Spinal cord (tissue), 10 donors: ENCODE measurements around the gene OBSCN. TPM values are rescaled to one million over a fixed set of nuclear protein-coding genes. Genes with fewer than 3 reads are reported as not detected.
A peak's percentile ranks its signal among the peaks of the same experiment; 100 is the strongest.

Source experiments
- DNase-seq, 6 donors: peaks; one replicate each; pipeline versions ENCODE4 v3.0.0 to v3.0.0-alpha.2; 2013 to 2015; ENCODE audit warnings: low spot score in 6 of 6, low read depth in 4 of 6
- H3K27ac ChIP-seq: one replicate; pipeline ENCODE4 v1.5.1; 2013; ENCODE audit warnings: low read depth, low read length, control low read depth
- H3K27me3 ChIP-seq: one replicate; pipeline ENCODE4 v1.6.1; 2013; ENCODE audit warnings: low read length; ENCODE audit not compliant: control insufficient read depth, insufficient read depth
- H3K36me3 ChIP-seq: one replicate; pipeline ENCODE4 v1.6.1; 2013; ENCODE audit warnings: low read length; ENCODE audit not compliant: control insufficient read depth, insufficient read depth
- H3K4me1 ChIP-seq: one replicate; pipeline ENCODE4 v1.6.1; 2013; ENCODE audit warnings: low read length; ENCODE audit not compliant: control insufficient read depth, insufficient read depth
- H3K4me3 ChIP-seq: one replicate; pipeline ENCODE4 v1.5.1; 2013; ENCODE audit warnings: low read depth, low read length, control low read depth
- H3K9me3 ChIP-seq: one replicate; pipeline ENCODE4 v1.6.1; 2013; ENCODE audit warnings: low read length; ENCODE audit not compliant: control insufficient read depth, insufficient read depth
- WGBS: methylation state at CpG from one replicate; pipeline ENCODE4 v1.1.5; 2013; ENCODE audit warnings: missing lambda C conversion rate; ENCODE audit not compliant: insufficient coverage; 5-methylcytosine and 5-hydroxymethylcytosine counted together
- polyA plus RNA-seq, 2 donors: library from polyadenylated mRNA; unstranded; fragments of 120-200 nt; gene quantifications; one replicate each; pipeline ENCODE4 v1.2.1, GENCODE V29; 2013; ENCODE audit not compliant: insufficient read length in 2 of 2
- total RNA-seq, 2 donors: library from RNA; depleted of rRNA in 1 of 2; stranded (reverse); fragments of 120-200 nt in 1 of 2; fragments of >200 nt in 1 of 2; gene quantifications; one replicate each; pipeline versions ENCODE4 v1.2.3 to v1.2.4, GENCODE V29; 2013 to 2014
- donor health status: healthy.

OBSCN gene
- total and polyA plus RNA-seq, 4 donors: 13.5 to 27.2 (median 22.0) TPM

DNA sequence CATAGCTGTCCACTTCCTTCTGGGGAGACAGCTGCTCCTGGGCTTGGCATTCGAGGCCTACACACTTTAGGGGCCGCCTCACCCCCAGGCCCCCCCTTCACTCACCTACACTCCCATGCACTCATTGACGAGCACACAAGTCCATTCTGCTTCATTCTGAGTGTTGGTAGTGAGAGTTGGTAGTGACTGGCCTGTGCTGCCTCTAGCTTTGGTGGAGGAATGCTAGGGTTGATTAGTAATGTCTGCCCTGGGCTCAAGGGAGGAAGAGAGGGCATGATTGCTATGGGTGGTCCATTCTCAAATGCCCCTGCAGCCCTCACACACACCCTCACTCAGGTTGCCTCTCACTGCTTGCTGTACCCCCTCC lies 168.4 kb downstream of the OBSCN start:
- Histone ChIP-seq H3K9me3 (no peaks in the 10 kb centered on the region), H3K36me3 (peaks cover 51% of the 10 kb centered on the region), H3K4me1 (peaks cover 23% of the 10 kb centered on the region), H3K27me3 (peaks cover 5% of the 10 kb centered on the region), H3K27ac (no peak overlapping the region), H3K4me3 (no peak overlapping the region)
- WGBS: no CpG with 5 or more reads among the region's 3 CpGs
- DNase-seq: no peak

DNA sequence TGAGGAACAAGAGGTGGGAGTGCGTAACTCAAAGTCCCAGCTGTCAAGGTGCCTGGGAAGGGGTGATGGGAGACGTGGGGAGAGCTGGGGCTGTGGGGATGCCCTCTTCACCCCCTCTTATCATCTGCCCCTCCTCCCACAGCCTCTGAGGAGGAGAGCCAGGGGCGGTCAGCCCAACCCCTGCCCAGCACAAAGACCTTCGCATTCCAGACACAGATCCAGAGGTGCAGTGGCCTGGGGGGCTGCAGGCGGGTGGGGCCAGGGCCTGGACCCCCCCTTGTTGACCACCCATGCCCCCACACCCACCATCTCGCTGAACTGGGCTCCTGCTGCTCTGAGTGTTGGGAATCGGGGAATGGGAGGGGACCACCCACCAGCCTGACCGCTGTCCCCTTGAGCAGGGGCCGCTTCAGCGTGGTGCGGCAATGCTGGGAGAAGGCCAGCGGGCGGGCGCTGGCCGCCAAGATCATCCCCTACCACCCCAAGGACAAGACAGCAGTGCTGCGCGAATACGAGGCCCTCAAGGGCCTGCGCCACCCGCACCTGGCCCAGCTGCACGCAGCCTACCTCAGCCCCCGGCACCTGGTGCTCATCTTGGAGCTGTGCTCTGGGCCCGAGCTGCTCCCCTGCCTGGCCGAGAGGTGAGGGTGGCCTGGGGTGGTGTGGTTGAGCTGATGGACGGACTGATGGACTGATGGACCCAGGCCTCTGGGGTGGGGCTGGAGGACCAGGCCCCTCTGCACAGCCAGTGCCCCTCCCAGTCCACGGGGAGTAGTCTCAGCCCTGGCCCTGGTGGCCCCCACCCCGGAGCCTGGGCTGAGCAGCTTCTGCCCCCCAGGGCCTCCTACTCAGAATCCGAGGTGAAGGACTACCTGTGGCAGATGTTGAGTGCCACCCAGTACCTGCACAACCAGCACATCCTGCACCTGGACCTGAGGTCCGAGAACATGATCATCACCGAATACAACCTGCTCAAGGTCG lies 169.1 kb downstream of the OBSCN start:
- no peak for DNase-seq
- Histone ChIP-seq H3K27me3 (peaks cover 5% of the 10 kb centered on the region), H3K4me3 (no peak overlapping the region), H3K4me1 (peaks cover 23% of the 10 kb centered on the region), H3K36me3 (peaks cover 45% of the 10 kb centered on the region), H3K9me3 (no peaks in the 10 kb centered on the region), H3K27ac (no peak overlapping the region)
- 89% methylated on average over 23 of the region's 31 CpGs for WGBS

DNA sequence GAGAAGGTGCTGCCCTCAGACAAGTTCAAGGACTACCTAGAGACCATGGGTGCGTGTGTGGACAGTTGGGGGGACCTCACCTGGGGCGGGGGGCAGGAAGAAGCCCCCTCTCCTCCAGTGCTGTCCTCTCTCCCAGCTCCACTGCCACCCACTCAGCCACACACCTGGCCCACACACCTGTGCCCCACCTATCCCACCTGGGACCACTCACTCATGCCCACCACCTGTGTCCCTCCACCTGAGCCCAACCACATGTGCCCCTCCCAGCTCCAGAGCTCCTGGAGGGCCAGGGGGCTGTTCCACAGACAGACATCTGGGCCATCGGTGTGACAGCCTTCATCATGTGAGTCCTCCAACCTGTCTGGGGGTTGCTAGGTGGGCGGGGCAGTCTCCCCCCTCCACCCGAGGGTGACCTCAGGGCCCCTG lies 169.8 kb downstream of the OBSCN start:
- peaks cover 5% of the 10 kb centered on the region for H3K27me3 ChIP-seq
- peaks cover 40% of the 10 kb centered on the region for H3K36me3 ChIP-seq
- WGBS: 60% methylated on average over 5 of the region's 5 CpGs
- H3K27ac ChIP-seq: peak overlapping the region; percentile 15
- no peak for DNase-seq
- H3K4me1 ChIP-seq: peaks cover 23% of the 10 kb centered on the region
- H3K4me3 ChIP-seq: peak overlapping the region; percentile 38
- H3K9me3 ChIP-seq: no peaks in the 10 kb centered on the region

DNA sequence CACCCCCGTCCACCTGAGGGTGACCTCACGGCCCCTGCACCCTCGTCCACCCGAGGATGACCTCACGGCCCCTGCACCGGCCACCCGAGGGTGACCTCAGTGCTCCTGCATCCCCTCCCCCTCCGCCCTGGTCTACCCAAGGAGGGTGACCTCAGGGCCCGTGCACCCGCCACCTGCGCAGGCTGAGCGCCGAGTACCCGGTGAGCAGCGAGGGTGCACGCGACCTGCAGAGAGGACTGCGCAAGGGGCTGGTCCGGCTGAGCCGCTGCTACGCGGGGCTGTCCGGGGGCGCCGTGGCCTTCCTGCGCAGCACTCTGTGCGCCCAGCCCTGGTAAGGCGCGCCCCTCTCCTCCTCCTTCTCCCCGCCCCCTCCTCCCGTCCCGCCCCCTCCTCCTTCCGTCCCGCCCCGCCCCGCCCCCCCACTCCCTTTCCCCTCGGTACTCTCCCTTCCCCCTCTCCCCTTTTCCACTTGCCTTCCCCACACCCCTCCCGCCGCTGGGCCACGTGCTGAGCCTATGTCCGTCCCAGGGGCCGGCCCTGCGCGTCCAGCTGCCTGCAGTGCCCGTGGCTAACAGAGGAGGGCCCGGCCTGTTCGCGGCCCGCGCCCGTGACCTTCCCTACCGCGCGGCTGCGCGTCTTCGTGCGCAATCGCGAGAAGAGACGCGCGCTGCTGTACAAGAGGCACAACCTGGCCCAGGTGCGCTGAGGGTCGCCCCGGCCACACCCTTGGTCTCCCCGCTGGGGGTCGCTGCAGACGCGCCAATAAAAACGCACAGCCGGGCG lies 170.4 kb downstream of the OBSCN start:
- Histone ChIP-seq H3K36me3 (peaks cover 36% of the 10 kb centered on the region), H3K27me3 (peaks cover 5% of the 10 kb centered on the region), H3K9me3 (no peaks in the 10 kb centered on the region), H3K4me1 (peaks cover 23% of the 10 kb centered on the region), H3K4me3 (peak overlapping the region; percentile 60), H3K27ac (peak overlapping the region; percentile 15)
- DNase-seq: peak; percentile 35 to 90 (median 46)
- 2% methylated on average over 55 of the region's 73 CpGs for WGBS

DNA sequence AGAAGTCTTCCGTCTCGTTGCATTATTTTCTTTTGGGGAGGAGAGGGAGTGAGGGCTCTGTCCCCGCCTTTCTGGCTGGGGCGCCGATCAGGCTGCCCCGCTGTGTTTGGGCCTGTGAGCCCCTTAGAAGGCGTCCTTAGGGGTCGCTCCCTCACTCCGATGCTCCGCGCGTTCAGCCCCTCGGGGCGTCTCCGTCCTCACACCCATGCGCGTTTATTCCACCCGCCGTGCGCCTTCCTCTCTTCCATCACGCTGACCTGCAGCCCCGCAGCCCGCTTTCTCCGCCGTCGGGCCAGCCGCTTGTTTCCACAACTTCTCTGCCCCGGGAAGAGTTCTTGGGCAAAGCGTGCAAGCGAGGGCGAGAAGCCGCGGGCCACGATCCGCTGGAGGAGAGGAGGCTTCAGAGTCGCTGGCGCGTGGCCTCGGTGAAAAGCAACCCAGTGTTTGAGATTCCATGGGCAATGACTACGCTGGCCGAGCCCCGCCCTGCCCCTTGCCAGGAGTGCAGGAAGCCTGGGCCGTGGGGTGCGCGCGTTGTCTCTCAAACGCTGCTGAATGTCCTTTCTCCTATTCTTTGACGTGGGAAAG lies 171.1 kb downstream of the OBSCN start:
- peak overlapping the region; percentile 60 for H3K4me3 ChIP-seq

DNA sequence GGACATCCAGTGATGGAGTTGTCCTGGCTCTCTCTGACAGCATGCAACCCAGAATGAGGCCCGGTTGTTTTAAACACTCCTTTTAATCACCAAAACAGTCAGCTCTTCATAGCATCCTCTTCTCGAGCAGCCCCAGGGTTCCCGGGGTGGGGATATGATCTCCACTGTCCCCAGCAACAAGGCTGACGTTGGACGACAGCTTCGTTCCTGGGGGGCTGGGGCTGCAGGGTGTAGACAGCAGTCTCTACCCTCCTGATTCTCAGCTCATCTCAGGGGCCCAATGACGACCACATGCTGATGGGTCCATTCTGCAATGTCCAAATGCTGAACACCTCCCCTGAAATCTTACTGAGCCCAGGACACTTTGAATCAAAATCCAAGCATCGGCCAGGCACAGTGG lies 171.8 kb downstream of the OBSCN start:
- 63% methylated on average over 4 of the region's 8 CpGs for WGBS
- H3K9me3 ChIP-seq: no peaks in the 10 kb centered on the region
- no peak overlapping the region for H3K27ac ChIP-seq
- peaks cover 23% of the 10 kb centered on the region for H3K4me1 ChIP-seq
- no peak for DNase-seq
- H3K36me3 ChIP-seq: peaks cover 24% of the 10 kb centered on the region
- peaks cover 5% of the 10 kb centered on the region for H3K27me3 ChIP-seq
- H3K4me3 ChIP-seq: no peak overlapping the region

More for the DNA sequence above, 171.1 kb downstream of the OBSCN start:
- Histone ChIP-seq H3K27ac (no peak overlapping the region), H3K27me3 (peaks cover 5% of the 10 kb centered on the region), H3K4me1 (peaks cover 23% of the 10 kb centered on the region), H3K9me3 (no peaks in the 10 kb centered on the region), H3K36me3 (peaks cover 31% of the 10 kb centered on the region)
- DNase-seq: no peak
- 3% methylated on average over 45 of the region's 48 CpGs for WGBS

DNA sequence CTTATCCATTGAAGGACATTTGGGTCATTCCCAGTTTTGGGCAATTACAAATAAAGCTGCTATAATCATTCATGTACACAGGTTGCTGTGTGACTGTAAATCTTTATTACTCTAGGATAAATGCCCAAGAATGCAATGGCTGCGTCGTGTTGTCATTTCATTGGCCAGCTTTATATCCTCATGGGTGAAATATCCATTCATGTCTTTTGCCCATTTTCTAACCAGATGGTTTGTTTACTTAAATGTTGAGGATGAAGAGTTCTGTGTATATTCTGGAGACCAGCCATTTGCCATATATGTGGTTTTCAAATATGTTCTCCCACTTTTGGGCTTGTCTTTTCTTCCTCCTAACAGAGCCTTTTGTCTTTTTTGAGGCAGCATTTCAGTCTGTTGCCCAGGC lies 173.5 kb downstream of the OBSCN start:
- Histone ChIP-seq H3K27me3 (peaks cover 5% of the 10 kb centered on the region), H3K27ac (no peak overlapping the region), H3K4me1 (peaks cover 23% of the 10 kb centered on the region), H3K4me3 (no peak overlapping the region), H3K36me3 (peaks cover 10% of the 10 kb centered on the region), H3K9me3 (no peaks in the 10 kb centered on the region)
- no CpG with 5 or more reads among the region's 2 CpGs for WGBS
- no peak for DNase-seq

DNA sequence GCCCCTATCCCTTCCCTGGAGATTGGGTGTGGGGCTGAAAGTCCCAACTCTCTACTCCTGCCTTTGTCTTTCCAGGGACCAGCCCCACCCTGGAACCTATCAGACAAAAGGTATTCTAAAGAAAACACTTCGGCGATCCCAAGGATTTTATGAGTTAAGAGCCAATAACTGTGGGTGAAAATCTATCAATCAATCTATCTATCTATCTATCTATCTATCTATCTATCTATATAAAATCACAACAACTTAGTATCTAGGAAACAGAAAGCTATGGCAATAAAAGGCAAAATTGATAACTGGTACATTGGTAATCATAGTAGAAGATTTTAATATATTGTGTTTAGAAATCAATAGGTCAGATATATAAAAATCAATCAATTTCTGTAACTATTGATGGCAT lies 175.9 kb downstream of the OBSCN start:
- WGBS: no CpG with 5 or more reads among the region's 2 CpGs
- no peak overlapping the region for H3K27ac ChIP-seq
- H3K4me3 ChIP-seq: no peak overlapping the region
- peaks cover 7% of the 10 kb centered on the region for H3K4me1 ChIP-seq
- peaks cover 4% of the 10 kb centered on the region for H3K27me3 ChIP-seq
- H3K36me3 ChIP-seq: no peaks in the 10 kb centered on the region
- H3K9me3 ChIP-seq: no peaks in the 10 kb centered on the region
- DNase-seq: no peak

DNA sequence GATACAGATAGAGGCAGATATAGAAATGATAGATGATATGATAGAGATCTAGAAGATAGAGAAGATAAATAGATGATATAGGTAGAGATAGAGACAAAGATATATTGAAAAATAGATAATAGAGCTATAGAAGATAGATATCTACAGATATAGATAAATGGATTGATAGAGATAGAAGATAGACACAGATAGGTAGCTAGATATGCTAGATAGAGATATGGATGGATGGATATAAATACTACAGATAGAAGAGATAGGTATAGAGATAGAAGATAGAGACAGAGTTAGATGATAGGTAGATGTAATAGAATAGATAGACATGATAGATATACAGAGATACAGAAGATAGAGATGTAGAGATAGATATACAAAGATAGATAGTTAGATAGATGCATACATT lies 177.4 kb downstream of the OBSCN start:
- no peaks in the 10 kb centered on the region for H3K4me1 ChIP-seq
- no peaks in the 10 kb centered on the region for H3K9me3 ChIP-seq
- no peak overlapping the region for H3K4me3 ChIP-seq
- H3K36me3 ChIP-seq: no peaks in the 10 kb centered on the region
- no peak for DNase-seq
- H3K27me3 ChIP-seq: no peaks in the 10 kb centered on the region
- no peak overlapping the region for H3K27ac ChIP-seq
